HG02981 (cell line): ENCODE data around the gene ENPP3.
"Not testable (repeated sequence)": the region's sequence is repeated elsewhere in the genome, so short reads cannot be mapped to it uniquely, and the experiment has no call there.

Experiments used
- ATAC-seq: cut with Tn5 transposase; IDR thresholded peaks from one replicate; pipeline ENCODE4 v1.9.1; 2021; ENCODE audit warnings: mild to moderate bottlenecking, moderate library complexity; ENCODE audit not compliant: unreplicated experiment

Gene ENPP3

GRCh38 chr6:131682442-131682841 lies 45.3 kb downstream of the ENPP3 start:
- ATAC-seq, result no peak

DNA sequence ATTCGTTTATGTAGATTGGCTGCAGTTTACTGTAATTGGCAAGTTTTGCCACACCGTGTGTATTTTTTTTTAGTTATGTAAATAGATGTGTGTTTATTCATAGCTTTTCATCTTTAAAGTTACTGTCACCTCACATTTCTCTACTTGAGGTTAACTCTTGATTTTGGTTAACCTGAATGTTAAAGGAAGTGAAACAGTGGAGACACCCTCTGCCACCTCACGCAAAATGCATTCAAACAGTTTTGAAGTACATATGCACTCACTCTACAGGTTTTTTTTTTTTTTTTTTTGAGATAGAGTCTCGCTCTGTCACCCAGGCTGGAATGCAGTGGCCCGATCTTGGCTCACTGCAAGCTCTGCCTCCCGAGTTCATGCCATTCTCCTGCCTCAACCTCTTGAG lies 46.4 kb downstream of the ENPP3 start:
- ATAC-seq, result peak; percentile 62

DNA sequence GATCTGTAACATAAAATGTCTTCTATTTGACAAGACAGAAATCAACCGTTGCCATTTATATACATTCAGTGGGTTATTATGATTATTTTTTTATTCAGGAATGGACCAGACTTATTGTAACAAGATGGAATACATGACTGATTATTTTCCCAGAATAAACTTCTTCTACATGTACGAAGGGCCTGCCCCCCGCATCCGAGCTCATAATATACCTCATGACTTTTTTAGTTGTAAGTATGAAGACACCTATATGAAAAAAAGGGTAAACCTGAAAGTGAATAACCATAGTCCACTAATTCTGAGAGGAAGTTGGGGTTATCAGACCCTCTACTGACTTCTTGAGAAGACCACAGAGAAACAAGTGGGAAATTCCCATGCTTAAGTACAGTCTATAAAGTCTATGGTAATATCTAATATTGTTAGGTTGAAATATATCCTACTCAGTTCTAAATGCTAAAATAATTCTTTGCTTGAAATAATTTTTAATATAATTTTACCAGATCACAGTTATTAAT lies 48.2 kb downstream of the ENPP3 start:
- ATAC-seq, result peak; percentile 67

DNA sequence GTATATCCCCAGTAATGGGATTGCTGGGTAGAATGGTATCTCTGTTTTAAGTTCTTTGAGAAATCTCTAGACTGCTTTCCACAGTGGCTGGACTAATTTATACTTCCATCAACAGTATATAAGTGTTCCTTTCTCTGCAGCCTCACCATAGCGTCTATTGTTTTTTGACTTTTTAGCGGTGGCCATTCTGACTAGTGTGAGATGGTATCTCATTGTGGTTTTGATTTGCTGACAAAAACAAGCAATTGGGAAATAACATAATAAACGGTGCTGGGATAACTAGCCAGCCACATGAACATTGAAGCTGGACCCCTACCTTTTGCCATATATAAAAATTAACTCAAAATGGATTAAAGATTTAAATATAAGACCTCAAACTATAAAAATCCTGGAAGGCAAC lies 49.9 kb downstream of the ENPP3 start:
- no peak for ATAC-seq

DNA sequence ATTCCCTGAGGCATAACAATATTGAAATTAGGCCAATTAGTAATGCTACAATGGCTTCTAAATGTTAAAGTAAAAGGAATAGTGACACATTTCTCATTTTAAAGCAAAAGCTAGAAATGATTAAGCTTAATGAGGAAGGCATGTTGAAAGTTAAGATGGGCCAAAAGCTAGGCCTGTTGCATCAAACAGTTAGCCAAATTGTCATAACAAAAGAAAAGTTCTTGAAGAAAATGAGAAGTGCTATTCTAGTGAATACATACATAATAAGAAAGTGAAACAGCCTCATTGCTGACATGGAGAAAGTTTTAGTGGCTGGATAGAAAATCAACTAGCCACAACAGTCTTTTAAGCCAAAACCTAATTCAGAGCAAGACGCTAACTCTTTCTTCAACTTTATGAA lies 51.2 kb downstream of the ENPP3 start:
- peak; percentile 72 for ATAC-seq

DNA sequence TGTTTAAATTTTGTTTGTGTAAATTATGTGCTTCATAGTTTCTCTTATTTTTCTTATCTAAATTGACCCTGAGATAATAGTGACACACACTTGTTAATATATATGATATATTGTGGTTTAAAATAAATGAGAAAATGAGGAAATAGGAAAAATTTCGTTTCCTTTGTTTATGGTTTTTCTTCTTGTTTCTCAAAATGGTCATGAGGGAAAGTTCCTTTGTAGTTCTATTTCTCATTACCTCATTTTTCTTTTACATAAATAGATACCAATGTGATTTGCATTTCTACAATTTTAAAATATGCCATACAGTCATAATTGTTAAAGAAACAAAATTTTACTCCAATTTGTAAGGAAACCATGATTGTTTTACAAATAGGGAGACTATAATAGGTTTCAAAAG lies 54.9 kb downstream of the ENPP3 start:
- no peak for ATAC-seq

GRCh38 chr6:131692589-131692988 lies 55.5 kb downstream of the ENPP3 start:
- no peak for ATAC-seq

GRCh38 chr6:131693384-131693783 lies 56.3 kb downstream of the ENPP3 start:
- no peak for ATAC-seq

GRCh38 chr6:131694832-131695426 lies 57.8 kb downstream of the ENPP3 start:
- ATAC-seq, result peak; percentile 85

DNA sequence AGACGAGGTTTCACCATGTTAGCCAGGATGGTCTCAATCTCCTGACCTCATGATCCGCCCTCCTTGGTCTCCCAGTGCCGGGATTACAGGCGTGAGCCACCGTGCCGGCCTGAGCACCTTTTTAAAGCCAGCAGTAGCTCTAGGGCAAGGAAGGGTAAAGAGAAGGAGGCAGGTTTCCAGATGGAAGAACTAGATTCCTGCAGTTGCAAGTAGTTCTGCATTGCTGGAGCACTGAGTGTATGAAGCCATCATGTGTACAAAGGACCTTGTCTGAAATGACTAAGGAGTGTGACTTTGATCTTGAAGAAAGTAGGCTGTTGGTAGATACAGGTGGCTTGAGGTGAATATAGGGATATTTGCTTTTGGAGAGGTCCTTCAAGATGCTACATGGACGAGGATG lies 59.9 kb downstream of the ENPP3 start:
- no peak for ATAC-seq

GRCh38 chr6:131700851-131701250 lies 63.7 kb downstream of the ENPP3 start:
- ATAC-seq, result not testable (repeated sequence)

DNA sequence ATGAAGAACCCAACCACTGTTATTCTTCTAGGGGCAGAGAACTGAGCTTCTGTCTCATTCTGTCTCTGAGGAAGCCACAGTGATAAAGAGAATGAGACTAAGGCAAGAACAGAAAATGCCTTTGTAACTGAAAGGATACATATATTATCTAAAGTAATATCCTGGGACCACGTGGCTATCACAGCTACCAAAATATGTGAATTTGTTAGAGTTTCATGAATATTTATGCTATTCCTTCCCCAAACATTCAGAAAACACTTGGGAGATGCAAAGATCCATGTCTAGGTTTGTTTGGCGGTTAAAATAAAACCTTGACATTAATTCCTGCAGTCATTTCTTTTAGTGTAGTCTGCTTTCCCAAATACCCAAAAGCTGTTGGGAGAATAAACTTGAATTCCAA lies 66.8 kb downstream of the ENPP3 start:
- ATAC-seq, result not testable (repeated sequence)

DNA sequence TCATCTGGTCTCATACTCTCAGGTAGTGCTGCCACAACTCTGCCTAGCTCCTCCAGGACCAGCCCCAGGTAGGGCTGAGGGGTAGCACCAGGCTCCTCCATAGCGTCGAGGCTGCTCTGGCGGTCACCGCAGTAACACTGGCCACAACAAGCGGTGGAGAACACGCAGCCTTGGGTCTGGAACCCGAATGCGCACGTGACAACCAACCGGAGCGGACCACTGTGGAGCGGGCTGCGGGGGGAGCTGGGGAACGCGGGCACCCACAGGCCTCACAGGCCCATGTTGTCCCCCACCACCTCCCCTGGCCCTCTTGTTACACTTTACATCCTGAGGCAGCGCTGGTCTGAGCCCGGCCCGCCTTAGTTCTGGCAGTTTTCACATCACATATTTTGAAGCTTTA lies 73.8 kb downstream of the ENPP3 start, which contains the start of gene CTAGE9:
CTAGE9 (minus strand) TSS at position 101 of the 400 bp plus-strand sequence; CDS start at position 101, 0 bp downstream.
- not testable (repeated sequence) for ATAC-seq

DNA sequence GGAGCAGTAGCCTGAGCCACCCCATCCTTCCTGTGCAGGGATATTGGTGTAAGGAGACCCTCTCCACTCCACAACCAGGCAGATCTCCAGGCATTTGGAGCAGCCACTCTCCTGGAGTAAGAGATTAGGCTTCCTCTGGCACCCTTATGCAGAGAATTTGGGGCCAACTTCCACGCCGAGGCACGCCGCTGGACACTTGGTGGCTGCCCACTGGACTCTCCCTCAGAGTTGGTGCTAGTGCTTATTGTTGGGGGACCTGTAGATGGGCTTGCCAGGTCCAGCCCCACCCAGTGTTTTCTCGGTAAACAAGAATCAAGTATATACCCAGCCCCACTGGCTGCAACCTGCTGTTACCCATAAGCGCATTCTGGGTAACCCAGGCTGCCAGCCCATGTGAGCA lies 78.5 kb downstream of the ENPP3 start:
- ATAC-seq, result not testable (repeated sequence)

DNA sequence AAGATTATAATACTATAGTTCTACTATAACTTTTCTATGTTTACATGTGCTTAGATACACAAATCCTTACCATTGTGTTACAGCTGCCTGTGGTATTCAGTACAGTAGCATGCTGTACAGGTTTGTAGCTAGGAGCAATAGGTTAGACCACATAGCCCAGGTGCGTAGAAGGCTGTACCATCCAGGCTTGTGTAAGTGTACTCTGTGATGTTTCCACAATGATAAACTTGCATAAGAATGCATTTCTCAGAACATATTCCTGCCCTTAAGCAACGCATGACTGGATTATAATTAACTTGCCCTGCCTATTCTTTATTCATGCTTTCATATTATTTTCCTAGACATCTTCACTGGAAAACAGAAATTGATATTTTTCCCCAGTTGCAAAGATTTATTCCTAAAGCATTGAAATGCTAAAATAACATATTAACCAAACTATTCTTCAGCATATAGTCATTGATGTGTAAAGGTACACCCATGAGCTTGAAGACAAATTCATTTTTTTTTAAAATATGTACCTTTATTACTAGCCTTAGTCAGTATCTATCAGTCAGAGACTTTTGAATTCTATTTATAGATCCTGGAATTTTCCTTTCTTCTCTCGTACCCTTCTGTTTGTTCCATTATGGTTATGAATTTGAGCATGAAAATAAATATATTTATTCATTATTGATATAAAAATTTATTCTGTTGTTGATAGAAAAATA lies 80.9 kb downstream of the ENPP3 start:
- no peak for ATAC-seq

- no peak for ATAC-seq
Observed at GRCh38 chr6:131721161-131721560, 84.1 kb downstream of the ENPP3 start.

- ATAC-seq, result no peak
Observed at GRCh38 chr6:131724114-131724513, 87.0 kb downstream of the ENPP3 start.

GRCh38 chr6:131727467-131727866 lies 90.4 kb downstream of the ENPP3 start:
- no peak for ATAC-seq

GRCh38 chr6:131727868-131728267 lies 90.8 kb downstream of the ENPP3 start:
- no peak for ATAC-seq

- no peak for ATAC-seq
Observed at GRCh38 chr6:131728296-131728939, 91.3 kb downstream of the ENPP3 start.

DNA sequence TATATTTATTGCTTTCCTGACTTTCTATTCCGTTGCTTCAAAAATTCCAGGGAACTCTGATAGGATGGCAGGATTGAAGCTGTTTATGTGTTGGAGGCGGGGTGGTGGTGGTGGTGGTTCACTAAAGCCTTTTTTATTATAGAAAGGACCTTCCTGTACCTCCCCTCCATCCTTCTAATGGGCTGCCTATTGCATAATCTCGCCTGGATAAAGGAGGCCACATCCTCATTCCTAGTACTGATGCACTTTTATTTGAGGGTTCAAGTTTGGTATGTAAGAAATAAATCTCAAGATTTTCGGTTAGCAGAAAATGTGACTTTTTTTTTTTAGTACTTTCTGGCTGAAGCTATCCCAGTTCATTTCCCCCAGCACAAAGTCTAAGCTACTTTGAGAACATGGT lies 92.4 kb downstream of the ENPP3 start:
- no peak for ATAC-seq

DNA sequence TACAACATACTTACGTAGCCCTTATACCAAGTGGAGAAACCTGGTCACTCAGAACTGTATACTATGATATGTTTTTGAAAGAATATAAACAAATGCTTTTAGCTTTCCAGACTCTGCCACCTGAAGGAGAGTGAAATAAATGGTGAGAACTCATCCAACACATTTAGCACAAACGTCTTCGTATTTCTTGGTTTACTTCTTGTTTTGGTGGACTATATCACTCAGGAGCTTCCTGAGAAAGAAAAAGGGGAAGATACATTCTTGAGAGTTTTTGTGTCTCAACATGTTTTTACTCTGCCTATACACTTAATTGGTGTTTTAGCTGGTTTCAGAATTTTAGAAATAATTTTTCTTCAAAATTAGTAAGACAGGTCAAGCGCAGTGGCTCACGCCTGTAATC lies 93.2 kb downstream of the ENPP3 start:
- ATAC-seq, result no peak
